ENCODE measurements around the gene CLINT1.
A peak's percentile ranks its signal among the peaks of the same experiment; 100 is the strongest.
"Not testable (repeated sequence)": the region's sequence is repeated elsewhere in the genome, so short reads cannot be mapped to it uniquely, and the experiment has no call there.

CLINT1 gene

DNA sequence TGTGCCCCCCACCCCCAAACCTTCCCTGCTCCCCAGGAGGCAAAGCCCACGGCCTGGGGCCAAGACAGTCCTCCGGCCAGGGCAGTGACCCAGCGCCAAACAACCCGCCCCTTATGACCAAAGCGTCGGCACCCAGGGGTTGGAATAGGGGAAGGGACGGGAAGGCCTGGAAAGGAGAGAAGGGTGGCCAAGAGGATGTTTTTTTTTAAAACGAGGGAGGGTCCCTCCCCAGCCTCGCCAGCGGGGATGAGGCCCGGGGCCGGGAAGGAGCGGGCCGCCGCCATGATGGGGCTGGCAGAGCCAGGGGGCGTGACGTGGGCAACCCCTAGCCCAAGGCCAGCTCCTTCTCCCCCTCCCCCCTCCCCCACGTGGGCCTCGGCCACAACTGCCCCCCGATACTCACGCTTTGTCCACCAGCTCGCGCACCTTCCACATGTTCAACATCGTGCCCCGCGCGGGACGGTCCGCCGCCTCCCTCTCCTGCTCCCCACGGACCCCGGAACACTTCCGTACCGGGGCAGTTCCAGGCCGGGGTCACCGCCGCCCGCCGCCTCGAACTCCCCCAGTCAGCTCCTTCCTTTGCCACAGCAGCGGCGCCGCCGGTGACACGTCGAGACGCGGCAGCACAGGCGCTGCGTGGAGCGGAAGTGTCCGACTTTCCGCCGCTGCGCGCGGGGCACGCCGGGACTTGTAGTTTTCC lies at the start of gene CLINT1:
Gene CLINT1, minus strand, starts transcription at position 619 of the 700 bp plus-strand sequence. Its CDS starts 175 bp downstream, at position 444.
- DNase-seq (ENCODE audit: low read depth), result peak; percentile 77

- DNase-seq (ENCODE audit: low read depth), result no peak
These were observed 49.5 kb upstream of the CLINT1 start for GRCh38 chr5:157908459-157908858.

- no peak for DNase-seq (ENCODE audit: low read depth)
These were observed 48.5 kb upstream of the CLINT1 start for GRCh38 chr5:157907479-157907878.

- no peak for DNase-seq (ENCODE audit: low read depth)
These were observed 44.1 kb upstream of the CLINT1 start for GRCh38 chr5:157903117-157903450.

DNA sequence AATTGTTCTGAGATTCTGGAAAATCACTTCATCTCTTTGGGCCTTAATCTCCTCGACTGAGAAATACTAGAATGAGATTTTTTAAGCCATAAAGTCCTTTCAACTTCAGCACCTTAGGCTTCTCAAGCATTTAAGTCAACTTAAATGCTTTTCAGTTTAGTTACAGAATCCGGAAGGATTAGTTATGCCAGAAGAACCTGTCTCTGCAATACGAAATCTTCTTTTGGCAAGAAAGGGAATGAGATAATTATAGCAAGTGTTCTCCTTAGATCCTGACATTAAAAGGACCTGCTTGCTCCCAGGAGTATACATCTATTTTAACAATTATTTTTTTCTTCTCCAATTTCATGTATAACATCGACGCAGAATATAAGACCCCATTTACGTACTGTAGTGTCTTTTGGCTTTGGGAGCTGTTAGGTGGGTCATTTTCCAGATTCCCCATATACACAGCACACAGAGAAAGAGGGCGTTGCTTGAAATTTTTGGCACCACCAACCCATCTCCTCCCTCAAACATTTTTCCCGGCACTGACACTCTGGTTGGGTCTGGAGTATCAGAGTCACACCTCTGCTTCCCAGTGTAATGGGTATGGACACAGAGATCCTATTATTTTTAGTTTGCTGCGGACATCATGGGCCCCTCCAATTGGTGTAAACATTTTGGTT lies 43.6 kb upstream of the CLINT1 start:
- DNase-seq (ENCODE audit: low read depth), result no peak

DNA sequence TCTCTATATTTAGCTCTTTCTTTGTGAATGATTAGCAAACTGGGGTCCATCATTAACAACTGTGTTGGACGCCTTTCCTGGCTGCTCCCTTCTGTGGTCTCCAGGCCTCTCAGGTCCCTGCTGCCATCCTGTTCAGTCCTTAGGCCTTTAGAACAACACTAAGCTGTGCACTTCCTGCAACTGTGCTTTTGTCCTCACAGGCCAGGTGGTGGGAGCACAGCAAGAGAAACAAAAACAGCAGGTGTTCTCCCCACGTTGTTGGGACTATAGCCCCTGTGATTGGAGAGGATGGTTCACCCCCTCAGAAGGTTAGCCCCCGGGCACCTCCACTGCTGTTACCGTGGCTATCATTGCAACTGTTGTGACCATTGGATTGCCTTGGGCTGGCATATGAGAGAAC lies 41.7 kb upstream of the CLINT1 start:
- no peak for DNase-seq (ENCODE audit: low read depth)

DNA sequence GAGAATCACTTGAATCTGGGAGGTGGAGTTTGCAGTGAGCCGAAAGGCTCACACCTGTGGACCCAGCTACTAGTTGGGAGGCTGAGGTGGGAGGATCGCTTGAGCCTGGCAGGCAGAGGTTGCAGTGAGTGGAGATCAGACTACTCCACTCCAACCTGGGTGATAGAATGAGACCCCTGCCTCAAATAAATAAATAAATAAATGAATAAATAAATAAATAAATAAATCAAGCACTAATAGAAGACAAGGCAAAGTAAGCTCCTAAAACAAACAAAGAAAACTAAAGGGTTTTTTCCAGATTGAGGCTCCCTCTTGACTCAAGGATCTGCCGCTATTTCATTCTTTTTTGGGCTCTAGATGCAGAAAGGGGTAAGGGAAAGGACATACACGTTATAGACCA lies 34.7 kb upstream of the CLINT1 start:
- no peak for DNase-seq (ENCODE audit: low read depth)

- DNase-seq (ENCODE audit: low read depth), result peak; percentile 27
These were observed 34.0 kb upstream of the CLINT1 start for GRCh38 chr5:157892974-157893373.

GRCh38 chr5:157890836-157891597 lies 32.1 kb upstream of the CLINT1 start:
- no peak for DNase-seq (ENCODE audit: low read depth)

GRCh38 chr5:157888814-157889532 lies 30.0 kb upstream of the CLINT1 start:
- DNase-seq (ENCODE audit: low read depth), result no peak

DNA sequence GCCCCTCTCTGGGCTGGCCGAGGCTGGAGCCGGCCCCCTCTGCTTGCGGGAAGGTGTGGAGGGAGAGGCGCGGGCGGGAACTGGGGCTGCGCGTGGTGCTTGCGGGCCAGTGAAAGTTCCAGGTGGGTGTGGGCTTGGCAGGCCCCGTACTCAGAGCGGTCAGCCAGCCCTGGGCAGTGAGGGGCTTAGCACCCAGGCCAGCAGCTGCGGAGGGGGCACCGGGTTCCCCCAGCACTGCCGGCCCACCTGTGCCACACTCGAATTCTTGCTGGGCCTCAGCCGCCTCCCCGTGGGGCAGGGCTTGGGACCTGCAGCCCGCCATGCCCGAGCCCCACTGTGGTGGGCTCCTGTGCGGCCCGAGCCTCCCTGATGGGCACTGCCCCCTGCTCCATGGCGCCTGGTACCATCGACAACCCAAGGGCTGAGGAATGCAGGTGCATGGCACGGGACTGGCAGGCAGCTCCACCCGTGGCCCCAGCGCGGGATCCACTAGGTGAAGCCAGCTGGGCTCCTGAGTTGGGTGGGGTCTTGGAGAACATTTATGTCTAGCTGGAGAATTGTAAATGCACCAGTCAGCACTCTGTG lies 27.9 kb upstream of the CLINT1 start:
- no peak for DNase-seq (ENCODE audit: low read depth)

GRCh38 chr5:157885051-157885450 lies 26.1 kb upstream of the CLINT1 start:
- not testable (repeated sequence) for DNase-seq (ENCODE audit: low read depth)

DNA sequence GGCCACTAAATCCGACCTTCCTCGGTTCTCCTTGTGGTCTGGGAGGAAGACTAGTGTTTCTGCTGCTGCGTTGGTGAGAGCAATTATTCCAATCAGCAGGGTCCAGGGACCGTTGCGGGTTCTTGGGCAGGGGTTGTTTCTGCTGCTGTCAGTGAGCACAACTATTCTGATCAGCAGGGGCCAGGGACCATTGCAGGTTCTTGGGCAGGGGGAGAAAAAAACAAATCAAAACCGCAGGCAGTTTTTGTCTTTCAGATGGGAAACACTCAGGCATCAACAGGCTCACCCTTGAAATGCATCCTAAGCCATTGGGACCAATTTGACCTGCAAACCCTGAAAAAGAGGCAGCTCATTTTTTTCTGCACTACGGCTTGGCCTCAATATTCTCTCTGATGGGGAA lies 22.6 kb upstream of the CLINT1 start:
- DNase-seq (ENCODE audit: low read depth), result not testable (repeated sequence)

DNA sequence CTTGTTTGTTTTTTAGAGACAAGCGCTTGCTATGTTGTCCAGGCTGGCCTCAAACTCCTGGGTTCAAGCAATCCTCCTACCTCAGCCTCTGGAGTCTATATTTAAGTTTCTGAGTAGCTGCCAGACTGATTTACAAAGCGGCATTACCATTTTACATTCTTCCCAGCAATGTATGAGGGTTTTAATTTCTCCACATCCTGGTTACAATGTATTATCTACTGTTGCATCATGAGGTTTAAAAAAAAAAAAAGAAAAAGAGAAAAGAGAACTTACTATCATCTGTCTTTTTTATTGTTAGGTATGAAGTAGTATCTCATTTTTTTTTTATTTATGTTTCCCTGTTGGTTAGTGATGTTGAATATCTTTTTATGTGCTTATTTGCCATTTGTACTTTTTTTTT lies 18.9 kb upstream of the CLINT1 start:
- DNase-seq (ENCODE audit: low read depth), result peak; percentile 20

- DNase-seq (ENCODE audit: low read depth), result no peak
These were observed 15.9 kb upstream of the CLINT1 start for GRCh38 chr5:157874861-157875260.

DNA sequence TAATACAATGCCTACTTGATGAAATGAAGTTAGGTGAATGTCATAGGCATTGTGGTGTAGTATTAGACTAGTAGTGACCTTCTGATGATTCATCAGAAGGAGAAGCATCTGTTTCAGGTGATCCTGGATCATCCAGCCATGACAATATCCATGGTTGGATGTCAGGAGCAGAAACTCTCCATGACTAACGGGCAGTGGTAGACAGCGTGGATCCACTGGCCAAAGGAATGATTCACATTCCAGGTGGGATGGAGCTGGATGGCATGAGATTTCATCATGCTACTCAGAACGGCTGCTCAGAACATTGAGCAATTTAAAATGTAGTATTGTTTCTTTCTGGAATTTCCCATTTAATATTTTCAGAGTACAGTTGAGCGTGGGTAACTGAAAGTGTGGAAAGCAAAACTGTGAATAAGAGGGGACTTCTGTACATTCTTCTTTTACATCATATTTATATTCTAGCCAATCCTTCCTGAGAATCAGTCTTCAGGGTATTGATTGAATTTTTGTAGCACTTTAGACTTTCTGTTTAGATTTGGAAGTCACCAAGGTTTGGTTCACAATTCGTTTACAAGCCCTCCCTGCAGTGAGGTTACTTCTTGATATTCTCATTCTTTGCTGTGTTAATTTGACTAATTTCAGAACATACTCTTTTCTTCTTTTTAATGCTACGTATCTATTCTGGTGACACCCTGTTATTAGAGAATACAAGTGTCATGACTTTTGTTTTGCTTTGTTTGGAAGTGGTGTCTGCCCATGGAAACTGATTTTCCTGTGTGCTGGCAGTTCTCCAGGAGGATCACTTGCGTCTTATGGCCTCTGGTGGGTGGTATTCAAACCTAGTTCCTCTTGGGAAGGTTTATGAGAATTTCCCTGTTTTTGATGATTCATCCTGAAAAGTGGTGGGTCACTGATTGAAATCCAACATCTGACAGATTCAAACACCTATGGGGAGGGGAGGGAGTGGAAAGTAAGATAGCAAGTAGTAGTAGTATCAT lies 12.2 kb upstream of the CLINT1 start:
- peak; percentile 93 for DNase-seq (ENCODE audit: low read depth)

DNA sequence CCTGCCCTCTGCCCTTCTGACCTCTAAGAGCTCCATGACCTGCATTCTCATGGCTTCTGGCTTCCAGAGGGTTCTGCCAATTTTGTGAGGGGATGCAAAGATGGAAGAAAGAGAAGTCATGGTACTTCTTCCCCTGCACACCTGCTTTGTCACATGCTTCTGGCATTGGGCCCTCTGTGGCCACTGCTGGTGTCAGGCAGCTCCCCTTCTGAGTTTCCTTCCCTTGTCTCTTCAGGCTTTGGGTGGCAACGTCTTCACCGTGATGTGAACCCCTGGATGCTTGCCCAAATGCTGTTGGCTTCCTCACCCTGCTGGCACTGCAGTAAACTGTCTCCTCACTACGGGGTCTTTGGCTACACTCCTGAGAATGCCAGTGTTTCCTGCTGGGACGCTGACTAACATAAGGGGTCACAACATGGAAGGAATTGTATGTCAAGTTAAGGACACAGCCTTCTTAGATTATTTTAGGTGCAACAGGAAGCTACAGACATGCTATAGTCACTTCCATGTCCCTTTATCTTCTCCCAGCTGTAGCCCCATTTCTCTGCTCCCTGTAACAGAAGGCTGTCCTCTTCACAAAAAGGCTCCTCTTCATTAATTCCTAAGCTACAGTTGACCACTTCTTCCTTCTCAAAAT lies 8.9 kb upstream of the CLINT1 start:
- DNase-seq (ENCODE audit: low read depth), result no peak

DNA sequence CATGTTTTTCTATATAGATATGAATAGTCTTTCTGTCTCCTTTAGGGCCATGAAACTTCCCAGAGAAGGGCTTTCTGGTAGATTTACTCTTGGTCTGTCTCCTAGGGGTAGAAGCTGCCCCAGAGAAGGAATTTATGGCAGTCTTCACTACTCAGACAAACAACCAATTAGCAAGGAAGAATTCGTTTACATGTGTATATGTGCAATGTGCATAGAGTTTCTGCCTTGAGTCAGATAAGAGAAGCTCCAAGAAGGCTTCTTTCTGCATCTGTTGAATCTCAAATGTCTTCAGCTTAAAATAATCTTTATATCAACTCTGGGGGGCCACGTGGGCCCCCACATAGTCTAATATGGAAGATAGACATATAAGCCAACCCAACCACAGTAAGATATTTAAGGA lies 7.6 kb upstream of the CLINT1 start:
- DNase-seq (ENCODE audit: low read depth), result peak; percentile 68

- peak; percentile 87 for DNase-seq (ENCODE audit: low read depth)
These were observed 6.8 kb upstream of the CLINT1 start for GRCh38 chr5:157865781-157866180.

GRCh38 chr5:157864067-157864466 lies 5.1 kb upstream of the CLINT1 start:
- no peak for DNase-seq (ENCODE audit: low read depth)

Data from amniotic epithelial cell (primary cell).